Fibroblast of skin of scalp (primary cell): ENCODE results near the gene BAIAP2.

Source experiments
- DNase-seq: peaks from one replicate; pipeline ENCODE4 v3.0.0-alpha.2; 2013

BAIAP2 gene

DNA sequence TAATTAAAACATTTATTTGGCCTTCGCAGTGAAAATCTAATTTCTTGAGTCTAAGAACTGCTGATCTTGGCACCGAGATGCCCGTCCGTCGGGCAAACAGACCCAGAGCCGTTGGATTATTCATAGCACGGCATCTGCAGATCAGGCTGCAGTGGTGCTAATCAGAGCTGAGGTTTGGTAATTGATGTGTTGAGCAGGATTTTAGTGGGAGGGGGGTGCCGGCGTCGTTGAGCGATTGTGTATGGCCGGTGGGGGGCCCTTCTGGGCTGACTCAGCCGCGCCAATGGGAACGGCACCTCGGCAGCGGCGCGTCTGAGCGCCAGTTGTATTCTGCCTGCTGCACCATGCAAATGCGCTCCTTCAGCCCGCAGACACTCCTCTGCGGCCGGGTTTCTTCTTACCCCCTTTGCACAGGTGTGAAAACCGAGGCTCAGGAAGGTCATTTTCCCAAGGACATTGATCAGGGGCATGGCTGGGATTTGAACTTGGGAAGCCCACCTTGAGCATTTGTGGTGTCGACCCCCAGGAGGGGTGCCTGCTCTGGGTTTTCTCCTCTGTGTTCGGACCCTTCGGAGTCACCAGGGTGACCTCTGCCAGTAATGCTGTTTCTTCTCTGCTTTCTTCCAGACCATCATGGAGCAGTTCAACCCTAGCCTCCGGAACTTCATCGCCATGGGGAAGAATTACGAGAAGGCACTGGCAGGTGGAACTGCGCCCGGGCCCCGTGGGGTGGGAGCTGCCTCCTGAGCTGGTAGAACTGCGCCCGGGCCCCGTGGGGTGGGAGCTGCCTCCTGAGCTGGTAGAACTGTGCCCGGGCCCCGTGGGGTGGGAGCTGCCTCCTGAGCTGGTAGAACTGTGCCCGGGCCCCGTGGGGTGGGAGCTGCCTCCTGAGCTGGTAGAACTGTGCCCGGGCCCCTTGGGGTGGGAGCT, 18.4 kb downstream of the BAIAP2 start:
- DNase-seq: no peak

DNA sequence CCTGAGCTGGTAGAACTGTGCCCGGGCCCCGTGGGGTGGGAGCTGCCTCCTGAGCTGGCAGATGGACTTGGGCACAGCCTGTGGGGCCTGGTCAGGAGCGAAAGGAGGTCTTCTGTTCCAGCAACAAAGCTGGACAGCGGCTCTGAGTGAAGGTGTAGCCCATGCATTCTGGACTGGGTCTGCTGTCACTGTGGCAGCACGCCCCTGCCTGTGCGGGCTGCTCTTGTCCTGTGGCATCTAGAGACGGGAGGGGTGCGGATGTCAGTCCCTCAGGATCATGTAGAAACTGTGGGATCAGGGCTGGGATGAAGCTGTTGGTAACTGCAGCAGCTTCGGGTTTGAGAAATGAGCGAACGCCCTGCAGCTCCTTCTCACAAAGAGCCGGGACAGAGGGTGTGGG, 19.4 kb downstream of the BAIAP2 start:
- DNase-seq: no peak

DNA sequence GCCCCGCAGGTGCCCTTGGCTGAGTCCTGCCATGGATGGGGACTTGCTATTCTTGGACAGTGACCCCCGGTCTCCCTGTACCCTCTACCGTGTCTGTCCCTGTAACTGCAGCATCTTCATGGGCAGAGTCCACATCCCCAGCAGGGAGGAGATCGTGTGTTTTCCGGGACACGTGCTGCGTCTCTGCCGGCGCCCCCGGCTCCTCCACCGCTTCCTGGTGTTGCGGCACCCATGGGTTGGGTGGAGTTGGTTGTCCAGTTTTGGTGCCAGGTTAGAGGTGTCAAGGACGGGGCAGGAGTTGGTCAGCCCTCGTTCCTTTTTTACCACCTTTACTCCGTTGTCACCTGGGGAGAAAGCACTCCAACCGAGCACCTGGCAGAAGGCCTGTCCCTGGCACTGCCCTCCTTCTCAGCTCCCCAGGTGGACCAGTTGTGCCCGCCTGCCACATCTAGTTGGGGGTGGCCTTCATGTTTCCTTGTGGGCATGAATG, 20.0 kb downstream of the BAIAP2 start:
- no peak for DNase-seq

DNA sequence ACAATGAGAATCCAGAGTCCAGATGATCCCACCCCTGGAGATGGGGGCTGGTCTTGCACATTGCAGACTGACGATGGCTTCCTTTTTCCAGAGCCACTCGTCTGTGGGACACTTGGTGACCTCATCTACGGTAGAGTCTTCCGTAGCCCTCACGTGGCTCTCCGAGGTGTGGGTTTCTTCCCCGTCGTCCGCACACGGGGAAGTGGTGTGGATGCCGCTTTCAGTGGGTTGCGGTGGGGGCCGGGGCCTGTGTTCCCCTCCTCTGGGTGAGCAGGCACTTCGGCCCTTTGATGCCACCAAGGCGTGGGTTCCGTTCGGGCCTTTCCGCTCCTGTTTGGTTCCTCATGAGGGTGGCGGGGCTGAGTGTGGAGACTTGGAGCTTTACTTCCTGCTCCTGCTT, 21.4 kb downstream of the BAIAP2 start:
- DNase-seq: no peak

DNA sequence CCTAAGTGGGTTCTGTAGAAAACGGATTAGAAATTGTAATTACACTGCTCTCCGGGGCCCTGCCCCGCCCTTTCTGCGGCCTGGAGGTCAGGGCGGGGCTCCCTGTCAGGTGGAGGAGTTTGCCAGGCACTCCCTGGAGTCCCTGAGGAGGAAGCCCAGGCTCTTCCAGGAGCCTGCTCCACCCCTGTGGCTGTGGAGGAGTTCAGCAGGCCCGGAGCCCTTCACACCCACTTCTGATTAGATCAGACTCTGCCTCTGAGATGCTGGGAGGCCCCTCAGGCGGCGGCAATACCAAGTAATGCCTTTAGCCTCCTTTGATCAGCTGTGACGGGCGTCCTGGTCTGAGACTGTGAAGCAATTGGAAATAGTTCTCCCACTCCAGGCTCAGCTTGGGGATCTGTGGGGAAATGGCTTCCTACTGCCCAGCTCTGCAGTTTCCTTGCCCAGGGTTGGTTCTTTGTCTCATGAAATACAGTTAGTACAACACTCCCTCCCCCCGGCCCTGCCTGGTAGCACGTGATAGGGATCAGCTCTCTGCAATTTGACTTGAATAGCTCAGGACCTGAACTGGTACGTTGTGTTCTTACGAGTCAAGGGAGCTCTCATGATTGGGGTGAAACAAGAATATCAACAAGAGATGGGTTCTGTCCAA, 22.3 kb downstream of the BAIAP2 start:
- DNase-seq: no peak

DNA sequence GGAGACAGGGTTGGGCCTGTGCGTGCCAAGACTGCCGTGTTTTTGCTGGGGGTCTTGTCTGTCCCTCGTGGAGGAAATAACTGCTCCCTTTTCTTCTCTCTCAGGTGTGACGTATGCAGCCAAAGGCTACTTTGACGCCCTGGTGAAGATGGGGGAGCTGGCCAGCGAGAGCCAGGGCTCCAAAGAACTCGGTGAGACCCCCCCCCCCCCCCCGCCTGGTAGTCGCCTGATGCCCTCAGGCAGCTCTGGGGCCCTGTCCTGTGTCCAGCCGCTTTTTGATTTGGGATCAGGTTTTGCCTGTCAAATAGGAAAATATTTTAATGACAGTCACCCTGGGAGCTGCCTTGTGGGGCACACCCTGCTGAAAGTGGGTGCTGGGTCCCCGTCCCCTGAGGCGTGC, 22.8 kb downstream of the BAIAP2 start:
- DNase-seq: no peak

DNA sequence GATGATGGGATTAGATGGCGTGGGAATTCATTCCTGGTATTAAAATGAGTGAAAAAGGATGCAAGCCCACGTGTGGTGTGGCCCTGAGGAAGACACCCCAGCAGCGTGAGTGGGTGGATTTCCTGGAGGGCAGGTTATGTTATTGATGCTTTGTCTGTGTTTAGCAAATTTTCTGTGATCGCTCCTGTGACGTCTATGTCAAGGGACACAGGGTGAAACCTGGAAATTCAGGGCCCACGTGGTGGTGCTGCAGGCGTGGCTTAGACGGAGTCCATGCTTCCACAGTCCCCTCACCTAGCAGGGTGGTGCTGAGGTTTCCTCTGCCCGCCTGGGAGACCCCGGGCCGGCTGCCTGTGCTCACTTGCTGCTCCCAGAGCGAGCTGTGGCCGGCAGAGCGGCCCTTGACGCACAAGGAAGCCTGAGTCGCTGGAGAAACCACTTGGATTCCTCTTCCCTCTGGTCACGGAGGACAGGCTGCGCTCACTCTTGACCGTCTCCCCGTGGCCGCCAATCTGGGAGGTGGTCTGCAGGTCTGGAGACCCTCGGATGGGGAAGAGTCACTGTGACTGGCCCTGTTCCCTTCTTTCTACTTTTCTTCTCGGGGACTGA, 23.4 kb downstream of the BAIAP2 start:
- no peak for DNase-seq

DNA sequence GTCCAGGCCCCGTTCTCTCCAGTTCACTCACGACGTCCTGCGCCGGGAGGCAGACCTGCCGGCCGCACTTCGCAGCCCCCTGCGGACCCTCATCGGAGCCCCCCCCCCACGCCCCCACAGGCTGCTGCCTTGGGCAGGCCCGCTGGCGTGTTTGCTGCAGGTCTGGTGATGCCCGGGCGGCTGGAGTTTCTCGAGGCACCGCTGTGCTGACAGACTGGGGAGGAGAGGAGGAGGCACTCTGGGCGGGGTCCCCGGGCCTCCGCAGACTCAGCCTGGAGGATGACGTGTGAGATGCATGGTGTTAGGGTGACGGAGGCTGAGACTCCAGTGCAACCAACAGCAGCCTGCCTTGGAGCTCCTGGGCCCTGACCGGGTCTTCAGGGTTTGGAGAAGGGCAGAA, 24.1 kb downstream of the BAIAP2 start:
- no peak for DNase-seq

DNA sequence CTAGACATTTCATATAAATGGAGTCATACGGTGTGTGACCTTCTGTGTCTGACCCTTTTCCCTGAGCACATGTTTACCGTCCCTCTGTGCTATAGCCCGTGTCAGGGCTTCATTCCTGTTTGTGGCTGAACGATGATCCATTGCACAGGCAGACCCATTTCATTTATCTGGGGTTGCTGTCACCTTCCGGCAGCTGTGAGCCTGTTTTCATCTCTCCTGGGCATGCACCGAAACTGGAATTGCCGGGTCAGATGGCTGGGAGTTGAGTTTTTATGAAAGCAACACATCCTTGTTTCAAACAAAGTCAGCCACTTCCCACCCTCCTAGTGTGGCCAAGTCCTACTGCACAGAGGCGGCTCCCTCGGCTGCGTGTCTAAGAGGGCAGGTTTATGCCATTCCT, 25.5 kb downstream of the BAIAP2 start:
- DNase-seq: no peak

DNA sequence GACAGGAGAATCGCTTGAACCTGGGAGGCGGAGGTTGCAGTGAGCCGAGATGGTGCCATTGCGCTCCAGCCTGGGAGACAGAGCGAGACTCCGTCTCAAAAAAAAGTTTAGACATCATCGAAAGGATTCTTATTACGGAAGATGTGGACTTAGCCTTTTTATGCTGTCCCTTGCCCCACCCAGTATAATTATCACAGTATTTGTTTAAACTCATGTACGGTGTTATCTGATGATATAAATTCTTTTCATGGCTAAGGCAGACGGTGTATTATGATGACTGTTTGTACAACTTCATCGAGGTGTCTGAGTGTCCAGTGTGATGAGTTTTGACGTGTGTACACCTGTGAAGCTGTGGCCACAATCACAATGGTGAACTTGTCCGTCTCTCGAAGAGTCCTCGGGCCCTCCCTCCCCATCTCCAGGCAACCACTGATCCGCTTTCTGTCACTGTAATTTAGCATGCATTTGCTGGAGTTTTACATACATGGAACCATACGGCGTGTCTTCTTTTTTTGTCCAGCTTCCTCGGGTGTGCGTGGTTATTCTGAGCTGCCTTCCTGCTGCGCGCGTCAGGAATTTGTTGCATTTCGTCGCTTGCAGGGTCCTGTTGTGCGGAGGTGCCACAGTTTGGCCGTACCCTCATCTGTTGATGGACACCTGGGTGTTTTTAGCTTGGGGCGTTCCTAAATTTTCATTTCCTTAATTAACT, 26.2 kb downstream of the BAIAP2 start:
- no peak for DNase-seq

DNA sequence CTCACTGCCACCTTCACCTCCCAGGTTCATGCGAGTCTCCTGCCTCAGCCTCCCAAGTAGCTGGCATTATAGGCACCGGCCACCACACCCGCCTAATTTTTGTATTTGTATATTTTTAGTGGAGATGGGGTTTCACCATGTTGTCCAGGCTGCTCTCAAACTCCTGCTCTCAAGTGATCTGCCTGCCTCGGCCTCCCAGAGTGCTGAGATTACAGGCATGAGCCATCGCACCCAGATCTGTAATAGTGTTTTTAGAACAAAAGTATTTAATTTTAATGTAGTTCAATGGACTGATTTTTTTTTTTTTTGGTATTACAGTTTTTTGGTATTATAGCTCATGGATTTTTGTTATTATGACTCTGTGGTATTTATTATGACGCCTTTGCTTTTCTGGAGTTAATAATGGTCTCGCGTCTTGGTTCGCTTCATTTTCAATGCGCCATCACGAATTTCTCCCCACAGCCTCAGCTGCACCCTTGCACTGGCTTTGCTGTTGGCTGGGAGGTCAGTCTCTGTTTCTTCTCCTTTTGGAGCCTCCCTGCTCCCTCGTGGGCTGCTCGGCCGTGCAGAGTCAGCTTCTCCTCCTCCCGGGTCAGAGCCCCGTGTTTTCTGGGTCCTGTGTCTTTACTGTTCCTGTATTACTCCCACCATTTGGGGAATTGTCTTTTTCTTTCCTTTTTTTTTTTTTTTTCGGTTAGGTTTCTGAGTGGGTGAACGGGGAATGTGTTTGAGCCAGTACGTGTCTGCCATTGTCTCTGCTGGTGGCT, 27.2 kb downstream of the BAIAP2 start:
- DNase-seq: no peak

DNA sequence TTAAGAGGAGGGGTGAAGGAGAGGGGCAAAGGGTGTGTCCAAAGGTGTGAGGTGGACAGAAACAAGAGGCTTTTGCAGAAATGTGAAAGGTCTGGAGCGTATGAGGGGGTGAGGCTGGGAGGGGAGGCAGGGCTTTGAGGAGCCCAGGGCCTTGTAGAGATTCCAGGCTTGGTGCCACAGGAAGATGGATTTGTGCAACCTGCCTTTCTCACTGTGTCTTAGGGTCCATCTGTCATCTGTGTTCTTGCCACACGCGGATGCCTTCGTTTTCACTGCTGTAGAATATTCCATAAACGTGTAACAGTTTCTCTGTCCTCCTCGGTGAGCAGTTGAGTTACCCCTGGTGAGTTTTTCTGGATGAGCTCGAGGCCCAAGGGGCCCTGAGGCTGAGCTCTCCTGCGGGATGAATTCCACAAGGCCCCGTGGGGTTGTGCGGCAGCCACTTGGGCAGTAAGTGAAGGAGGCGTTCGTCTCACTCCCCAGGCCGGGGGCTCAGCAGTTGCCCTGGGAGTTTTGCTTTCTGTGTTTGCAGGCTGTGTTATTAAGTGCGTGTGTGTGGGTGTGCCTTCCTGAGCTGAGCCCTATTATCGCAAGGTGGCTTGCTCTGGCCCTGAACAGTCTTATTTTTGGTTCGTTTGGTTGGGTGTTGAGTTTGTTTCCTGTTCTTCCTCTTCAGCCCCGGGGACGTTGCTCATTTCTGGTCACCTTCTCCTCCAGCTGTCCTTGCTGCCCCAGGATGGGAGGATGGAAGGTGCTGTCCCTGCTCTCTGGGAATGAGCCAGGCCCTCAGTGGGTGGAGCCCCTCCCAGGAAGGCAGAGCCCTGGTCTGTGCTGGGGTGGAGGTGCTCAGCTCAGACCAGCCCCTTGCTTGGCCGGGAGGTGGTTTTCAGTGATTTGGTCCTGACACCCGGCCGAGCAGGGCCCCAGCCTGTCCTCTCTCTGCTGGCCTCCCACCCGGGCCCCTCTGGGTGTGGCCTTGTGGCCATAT, 28.4 kb downstream of the BAIAP2 start:
- DNase-seq: no peak

DNA sequence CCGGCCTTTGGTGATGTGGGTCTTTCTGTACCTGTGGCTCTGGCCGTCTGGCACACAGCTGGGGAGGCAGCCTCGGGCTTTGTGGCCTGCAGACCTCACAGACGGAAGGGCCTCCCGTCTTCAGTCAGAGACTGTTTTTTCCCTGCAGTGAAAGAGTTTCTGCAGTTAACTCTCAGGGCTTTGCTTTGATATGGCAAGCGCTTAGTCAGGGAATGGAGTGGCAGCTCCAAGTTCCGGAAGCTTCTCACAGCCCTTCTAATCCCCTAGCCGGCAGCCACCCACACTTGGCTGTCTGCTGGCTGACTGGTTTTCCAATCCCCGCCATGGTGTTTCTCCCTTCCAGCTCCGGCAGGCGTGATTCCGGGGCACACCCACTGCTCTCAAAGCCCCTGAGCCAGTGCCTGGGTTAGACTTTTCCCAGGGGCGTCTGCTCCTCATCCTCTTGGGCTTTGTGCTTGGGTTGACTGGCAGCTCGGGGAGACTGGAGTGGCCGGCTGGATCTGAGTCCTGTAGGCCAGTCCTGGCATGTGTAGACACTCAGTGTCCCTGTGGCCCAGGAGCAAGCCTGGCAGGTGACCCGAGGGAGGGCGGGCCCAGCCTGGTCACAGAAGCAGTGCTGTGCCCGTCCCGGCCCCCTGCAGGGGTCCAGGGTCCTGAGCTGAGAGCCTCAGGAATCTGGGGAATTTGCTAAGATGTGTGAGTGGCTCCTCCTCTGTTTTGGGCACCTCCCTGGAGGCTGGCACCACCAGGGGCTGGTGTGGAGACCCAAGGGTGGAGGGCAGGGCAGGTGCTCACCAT, 29.9 kb downstream of the BAIAP2 start:
- peak; percentile 74 for DNase-seq

DNA sequence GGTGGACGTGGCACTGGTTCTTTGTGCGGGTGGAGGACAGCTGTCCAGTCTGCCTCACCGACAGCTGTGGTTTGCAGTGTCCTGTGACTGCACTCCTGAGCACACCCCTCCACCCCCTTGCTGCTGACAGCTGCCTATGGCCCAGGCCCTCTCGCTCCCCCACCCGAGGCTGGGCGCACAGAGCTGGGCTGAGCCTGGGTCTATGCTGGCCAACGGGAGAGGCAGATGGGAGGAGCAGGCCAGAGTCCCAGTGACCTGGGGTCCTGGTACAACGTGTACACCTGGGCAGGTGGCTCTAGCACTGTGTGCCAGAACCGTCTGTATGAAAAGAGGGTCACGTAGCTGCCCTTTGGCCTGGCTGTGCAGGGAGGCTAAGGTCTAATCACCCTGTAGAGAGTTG, 30.5 kb downstream of the BAIAP2 start:
- DNase-seq: no peak

DNA sequence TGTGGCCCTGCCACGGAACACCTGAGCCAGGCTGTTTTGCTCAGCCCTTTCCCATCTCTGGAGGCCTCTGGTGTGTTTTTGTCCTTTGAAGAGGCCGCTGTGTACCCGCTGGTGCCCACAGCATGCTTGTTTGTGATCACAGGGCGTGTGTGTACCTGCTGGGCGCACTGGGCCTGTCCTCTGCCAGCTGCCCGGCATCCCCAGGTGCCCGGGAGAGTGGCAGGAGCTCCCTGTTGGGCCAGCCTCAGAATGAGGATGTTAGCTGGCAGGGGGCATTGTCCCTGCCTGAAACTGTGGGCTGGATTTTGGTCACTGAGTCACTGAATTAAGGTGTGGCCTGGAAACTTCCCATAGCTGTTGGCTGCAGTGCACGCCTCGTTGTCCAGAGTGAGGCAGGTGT, 31.1 kb downstream of the BAIAP2 start:
- DNase-seq: no peak

DNA sequence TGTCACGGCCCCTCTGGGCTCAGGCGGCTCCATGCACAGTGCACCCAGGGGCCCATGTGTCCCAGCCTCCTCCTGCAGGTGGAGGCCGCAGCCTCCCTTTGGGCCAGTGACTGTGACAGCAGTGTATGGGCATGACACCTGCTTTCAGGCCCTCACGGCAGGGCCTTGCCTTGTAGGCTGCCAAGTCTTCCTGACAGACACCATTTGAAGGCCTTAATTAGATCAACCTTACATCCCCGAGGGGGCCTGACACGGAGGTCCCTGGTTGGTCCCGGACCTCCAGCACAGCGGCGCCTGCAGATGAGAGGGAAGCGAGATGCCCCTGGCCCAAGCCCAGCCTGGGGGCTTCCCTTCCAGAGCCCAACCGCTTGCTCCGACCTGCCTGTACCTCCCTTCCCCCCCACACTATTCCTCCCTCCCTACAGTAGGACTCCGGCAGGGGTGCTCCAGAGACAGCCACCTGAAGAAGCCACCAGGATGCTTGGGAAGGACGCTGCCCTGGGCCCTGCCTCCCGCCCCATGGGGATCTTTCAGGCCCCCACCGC, 31.9 kb downstream of the BAIAP2 start:
- no peak for DNase-seq

DNA sequence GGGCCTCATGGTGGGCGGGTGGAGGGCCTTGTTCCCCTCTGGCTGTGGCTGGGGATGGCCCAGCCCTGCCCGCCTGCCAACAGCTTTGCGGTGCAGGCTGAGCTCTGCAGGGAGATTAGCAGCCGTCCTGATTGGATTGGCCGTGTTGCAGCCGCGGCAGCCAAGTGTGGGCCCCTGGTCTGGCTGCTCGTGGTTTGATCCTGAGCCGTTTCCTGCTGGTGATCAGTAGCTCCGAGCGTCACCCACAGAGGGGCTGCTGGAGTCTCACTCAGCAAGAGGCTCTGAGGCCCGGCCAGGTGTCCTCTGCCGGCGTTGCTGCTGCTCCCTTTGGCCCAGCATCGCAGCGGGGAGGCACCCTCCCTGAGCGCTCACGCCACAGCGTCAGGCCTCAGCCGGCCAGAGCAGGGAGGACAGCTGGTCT, 32.5 kb downstream of the BAIAP2 start:
- no peak for DNase-seq

DNA sequence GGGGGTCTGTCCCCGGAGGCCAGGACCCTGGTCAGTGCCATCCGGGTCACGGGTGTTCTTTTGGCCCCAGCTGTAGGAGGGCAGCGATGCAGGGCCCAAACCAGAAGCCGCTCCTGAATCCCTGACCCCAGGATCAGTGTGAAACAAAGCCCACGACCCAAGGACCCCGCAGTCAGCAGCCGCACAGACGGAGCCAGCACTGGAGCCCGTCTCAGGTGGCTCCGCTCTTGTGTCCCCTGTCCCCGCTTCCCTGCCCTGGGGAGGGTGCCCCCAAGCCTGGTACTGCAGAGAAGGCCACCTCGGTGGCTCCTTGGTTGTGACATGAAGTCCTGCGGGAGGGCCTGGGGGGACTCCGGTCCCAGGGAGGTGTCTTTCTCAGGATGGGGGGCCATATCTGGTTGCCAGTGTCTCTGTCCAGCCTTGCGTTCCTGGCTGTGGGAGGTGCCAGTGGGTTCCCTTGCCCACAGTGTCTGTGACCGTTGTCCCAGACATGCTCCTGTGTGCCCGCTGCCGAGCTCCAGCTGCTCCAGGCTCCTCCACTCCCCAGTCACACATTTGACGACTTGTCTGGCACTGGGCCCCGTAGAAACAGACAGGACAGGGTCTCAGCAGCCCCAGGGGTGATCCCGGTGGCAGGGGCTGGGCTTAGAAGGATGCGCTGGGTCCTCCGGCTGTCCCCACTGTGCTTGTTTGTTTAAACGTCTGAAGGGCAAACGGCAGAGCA, 33.6 kb downstream of the BAIAP2 start:
- DNase-seq: no peak

DNA sequence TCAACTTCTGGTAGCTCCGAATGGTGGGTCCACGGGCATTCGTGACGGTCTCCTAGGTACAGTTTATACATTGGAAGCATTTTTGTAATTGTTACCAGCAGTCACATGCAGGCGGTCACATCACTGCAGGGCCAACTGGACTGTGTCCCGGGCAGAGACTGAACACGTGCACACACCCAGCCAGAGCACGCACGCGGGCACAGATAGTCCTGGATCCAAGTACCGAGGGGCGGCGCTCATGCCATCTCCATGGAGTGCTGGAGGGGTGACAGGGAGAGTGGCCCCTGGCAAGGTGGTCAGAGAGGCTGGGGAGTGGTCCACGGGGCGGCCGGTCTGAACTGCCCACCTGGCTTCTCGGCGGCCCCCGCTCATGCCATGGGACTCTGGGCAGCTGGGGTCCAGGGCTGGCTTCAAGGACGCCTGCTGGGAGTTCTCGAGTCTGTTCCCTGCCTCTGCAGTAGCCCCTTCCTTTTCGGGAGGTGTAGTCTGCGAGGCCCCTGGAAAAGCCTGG, 34.2 kb downstream of the BAIAP2 start:
- DNase-seq: no peak
